ENCODE measurements around the gene CNN2.
A peak's percentile ranks its signal among the peaks of the same experiment; 100 is the strongest.

CNN2 gene

DNA sequence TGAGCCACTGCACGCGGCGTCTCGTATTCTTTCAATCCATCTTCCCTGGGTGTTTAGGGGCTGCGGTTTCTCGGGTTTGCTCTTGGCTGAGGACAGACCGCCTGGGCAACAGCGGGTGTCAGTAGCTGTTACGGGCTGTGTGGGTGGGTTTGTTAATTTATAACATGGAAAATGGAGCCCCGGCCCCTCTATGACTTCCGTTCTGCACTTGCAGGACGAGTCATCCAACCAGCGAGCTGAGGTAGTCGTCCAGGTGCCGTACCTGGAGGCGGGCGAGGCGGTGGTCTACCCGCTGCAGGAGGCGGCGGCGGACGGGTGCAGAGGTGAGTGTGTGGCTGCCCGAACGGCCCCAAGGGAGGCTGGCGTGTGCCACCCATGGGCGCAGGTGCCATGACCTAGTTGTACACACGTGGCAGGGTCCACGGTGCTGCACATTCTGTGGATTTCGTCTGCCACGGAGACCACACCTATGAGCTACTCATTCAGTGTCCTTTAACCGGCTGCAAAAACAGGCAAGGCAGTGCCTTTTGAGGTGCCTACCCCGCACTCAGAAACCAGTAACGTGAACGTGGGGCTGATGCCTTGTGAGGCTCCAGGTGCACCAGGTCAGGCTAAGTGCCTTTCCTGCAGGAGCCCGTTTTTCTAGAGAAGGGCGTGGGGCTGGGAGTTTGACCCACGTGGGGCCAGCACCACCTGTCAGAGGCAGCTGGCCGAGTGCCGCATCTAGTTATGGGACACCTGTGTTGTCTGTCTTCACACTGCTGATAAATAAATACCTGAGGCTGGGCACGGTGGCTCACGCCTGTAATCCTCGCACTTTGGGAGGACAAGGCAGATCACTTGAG lies 57.8 kb downstream of the CNN2 start:
- peak; percentile 14 for DNase-seq

DNA sequence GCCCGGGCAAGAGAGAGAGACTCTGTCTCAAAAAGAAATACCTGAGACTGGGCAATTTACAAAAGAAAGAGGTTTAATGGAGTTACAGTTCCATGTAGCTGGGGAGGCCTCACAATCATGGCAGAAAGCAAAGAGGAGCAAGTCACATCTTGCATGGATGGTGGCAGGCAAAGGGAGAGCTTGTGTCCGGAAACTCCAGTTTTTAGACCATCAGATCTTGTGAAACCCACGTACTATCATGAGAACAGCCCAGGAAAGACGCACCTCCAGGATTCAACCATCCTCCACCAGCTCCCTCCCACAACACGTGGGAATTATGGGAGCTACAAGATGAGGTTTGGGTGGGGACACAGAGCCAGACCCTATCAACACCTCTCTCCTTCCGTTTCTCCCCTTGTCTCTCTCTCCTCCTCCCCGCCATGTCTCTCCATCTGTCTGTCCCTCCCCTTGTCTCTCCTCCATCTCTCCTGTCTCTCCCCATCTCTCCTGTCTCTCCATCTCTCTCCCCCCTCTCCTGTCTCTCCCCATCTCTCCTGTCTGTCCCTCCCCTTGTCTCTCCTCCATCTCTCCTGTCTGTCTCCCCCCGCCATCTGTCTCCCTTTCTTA lies 58.7 kb downstream of the CNN2 start:
- no peak for DNase-seq

DNA sequence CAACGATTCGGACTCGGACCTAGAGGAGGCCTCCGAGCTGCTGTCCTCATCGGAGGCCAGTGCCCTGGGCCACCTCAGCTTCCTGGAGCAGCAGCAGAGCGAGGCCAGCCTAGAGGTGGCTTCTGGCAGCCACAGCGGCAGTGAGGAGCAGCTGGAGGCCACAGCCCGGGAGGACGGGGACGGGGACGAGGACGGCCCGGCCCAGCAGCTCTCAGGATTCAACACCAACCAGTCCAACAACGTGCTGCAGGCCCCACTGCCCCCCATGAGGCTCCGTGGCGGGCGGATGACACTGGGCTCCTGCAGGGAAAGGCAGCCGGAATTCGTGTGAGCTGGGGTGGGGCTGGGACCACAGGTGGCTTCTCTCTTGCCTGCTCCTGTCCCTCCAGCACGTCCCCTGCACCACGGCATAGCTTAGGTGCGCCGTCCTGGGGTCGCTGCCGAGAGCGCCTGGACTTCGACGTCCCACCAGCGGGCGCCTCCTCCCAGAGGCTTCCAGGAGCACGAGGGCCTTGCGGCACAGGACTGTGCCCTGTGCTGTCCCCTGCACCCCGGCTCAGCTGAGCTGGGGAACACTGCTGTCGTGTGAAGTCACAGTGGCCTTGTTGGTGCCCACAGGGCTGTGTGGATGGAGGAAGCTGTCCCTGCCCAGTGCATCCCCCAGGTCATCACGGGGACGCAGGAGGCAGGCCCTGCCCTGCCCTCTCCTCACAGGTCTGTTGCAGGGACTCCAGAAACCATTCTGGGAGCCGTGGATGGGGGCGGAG lies 59.5 kb downstream of the CNN2 start:
- no peak for DNase-seq

DNA sequence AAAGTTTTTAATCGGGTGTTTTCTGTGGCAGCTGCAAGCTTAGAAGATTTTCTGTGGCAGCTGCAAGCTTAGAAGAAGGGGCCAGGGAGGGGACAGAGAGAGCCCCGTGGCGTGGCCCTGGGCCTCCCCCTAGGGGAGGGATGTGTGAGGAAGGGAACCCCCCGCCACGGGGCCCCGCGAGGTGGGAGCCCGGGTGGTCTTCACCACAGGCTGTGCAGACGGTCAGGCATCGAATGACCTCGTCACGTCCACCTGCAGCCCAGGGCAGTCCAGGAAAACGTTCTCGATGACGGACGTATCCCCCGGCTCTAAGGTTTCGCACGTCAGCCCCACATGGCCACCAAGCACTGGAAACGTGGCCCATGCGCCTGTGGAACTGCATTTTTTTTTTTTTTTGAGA lies 60.2 kb downstream of the CNN2 start:
- DNase-seq, result no peak

DNA sequence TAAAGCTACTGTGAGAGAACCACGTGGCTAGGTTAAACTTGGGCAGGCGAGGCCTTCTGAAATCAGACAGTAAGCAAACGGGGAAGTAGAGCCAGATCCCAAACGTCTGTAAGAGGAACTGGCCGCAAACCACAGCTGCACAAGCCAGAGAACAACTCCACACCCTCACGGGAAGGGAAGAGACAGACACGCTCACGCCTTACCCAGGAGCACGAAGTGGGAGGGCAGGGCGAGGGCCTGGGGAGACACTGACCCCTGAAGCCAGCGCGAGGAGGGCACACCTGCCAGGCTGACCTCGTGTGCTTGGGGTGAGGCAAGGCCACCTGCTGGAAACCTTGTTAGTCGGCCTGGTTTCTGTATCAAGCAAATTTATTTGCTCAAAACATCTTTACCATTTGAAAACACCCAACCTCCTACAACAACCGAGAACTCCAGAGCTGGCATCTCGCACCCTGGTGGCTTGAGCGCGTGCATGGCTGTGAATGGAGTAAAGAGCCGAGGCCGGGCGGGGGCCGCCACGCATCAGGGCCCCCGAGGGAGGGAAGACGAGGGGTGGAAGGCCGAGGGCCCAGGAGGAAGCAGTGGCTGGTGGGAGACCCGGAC lies 61.5 kb downstream of the CNN2 start:
- no peak for DNase-seq

DNA sequence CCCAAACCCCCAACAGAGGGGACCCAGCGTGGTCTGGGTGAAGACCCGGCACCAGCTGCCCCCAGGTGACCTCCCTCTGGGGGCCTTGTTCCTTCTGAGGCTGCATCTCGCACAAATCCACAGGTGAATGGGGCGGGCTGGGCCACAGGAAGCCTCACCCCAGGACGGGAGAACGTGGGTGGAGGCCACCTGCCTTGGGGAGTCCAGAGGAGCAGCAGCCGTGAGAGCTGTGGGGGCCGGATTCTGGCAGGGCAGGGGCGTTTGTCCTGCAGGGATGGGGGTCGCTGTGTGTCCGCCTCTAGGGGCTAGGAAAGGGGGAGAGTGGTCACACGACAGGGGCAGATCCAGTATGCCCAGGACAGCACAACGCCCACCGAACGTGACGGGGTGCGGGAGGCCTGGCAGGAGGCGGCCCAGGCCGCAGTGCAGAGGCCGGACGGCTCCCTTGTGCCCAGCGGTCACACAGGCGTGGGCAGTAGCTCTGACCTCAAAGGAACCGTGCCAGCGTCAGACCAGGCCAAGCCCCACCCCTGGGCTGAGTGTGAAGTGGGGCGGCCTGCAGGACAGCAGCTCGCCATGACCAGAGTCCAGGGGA lies 62.1 kb downstream of the CNN2 start:
- DNase-seq, result no peak

Data from DMS79 (cell line).